Nucleus accumbens (tissue), 56 donors: ENCODE results near the gene WNT6.
"Not testable (repeated sequence)": the region's sequence is repeated elsewhere in the genome, so short reads cannot be mapped to it uniquely, and the experiment has no call there.

Experiments
- DNase-seq, 56 donors: peaks; one replicate each; lab custom pipeline; 2025; lab: John Stamatoyannopoulos, UW

Gene WNT6

GRCh38 chr2:218829868-218830451 lies 29.6 kb upstream of the WNT6 start:
- DNase-seq: peak in 28 of 56 donors; percentile 1 to 65 (median 24)

- no peak for DNase-seq
These were observed 28.9 kb upstream of the WNT6 start for GRCh38 chr2:218830526-218831306.

- DNase-seq: no peak
These were observed 28.1 kb upstream of the WNT6 start, which contains the start of gene PRKAG3 for GRCh38 chr2:218831378-218831990. PRKAG3 (minus strand) TSS chr2:218831803.

- no peak for DNase-seq
These were observed 27.5 kb upstream of the WNT6 start for GRCh38 chr2:218832081-218832480.

GRCh38 chr2:218832520-218832919 lies 27.1 kb upstream of the WNT6 start:
- DNase-seq: no peak

GRCh38 chr2:218833023-218833609 lies 26.5 kb upstream of the WNT6 start:
- no peak for DNase-seq

- no peak for DNase-seq
These were observed 24.9 kb upstream of the WNT6 start for GRCh38 chr2:218834685-218835084.

GRCh38 chr2:218837495-218837894 lies 22.1 kb upstream of the WNT6 start:
- no peak for DNase-seq

GRCh38 chr2:218839430-218839829 lies 20.2 kb upstream of the WNT6 start:
- no peak for DNase-seq

GRCh38 chr2:218839888-218840287 lies 19.7 kb upstream of the WNT6 start:
- no peak for DNase-seq

GRCh38 chr2:218844334-218844733 lies 15.3 kb upstream of the WNT6 start:
- DNase-seq: not testable (repeated sequence)

- DNase-seq: not testable (repeated sequence)
These were observed 12.6 kb upstream of the WNT6 start for GRCh38 chr2:218846963-218847362.

- no peak for DNase-seq
These were observed 9.9 kb upstream of the WNT6 start for GRCh38 chr2:218849721-218850120.

GRCh38 chr2:218850796-218851195 lies 8.8 kb upstream of the WNT6 start:
- no peak for DNase-seq

GRCh38 chr2:218851286-218851685 lies 8.3 kb upstream of the WNT6 start:
- DNase-seq: no peak

GRCh38 chr2:218852911-218853667 lies 6.5 kb upstream of the WNT6 start:
- DNase-seq: peak in 33 of 56 donors; percentile 3 to 81 (median 38)

- DNase-seq: no peak
These were observed 5.8 kb upstream of the WNT6 start for GRCh38 chr2:218853766-218854165.

- DNase-seq: no peak
These were observed 4.7 kb upstream of the WNT6 start for GRCh38 chr2:218854860-218855259.

- peak in 8 of 56 donors; percentile 12 to 56 (median 36) for DNase-seq
These were observed 4.1 kb upstream of the WNT6 start for GRCh38 chr2:218855305-218856166.
